Endothelial cell of umbilical vein (primary cell): ENCODE results near the gene TOMM40L. TPM values are rescaled to one million over a fixed set of nuclear protein-coding genes. Genes with fewer than 3 reads are reported as not detected.

ENCODE experiments used
- BruUV-seq: library from RNA; stranded (reverse); fragments of 400-500 nt; replicated peaks from 2 replicates; lab custom pipeline; 2021; lab: Mats Ljungman, UMichigan
- CTCF ChIA-PET: fragments of 300-600, 350-600 bp; sonication (Branson Sonifier 250); formaldehyde crosslinking; loops from one replicate; lab custom pipeline; 2021; ENCODE audit warnings: antibody characterized with exemption, inconsistent platforms; lab: Charles Lee
- POLR2A ChIA-PET: fragments of 300-600, 350-600 bp; sonication (Branson Sonifier 250); formaldehyde crosslinking; loops from one replicate; lab custom pipeline; 2021; ENCODE audit warnings: antibody characterized with exemption, inconsistent platforms; lab: Charles Lee
- DNase-seq: peaks from one replicate; pipeline ENCODE4 v3.0.0-alpha.2; 2011; ENCODE audit warnings: low read depth, low spot score
- FAIRE-seq: peaks from 2 replicates; lab custom pipeline; 2011; peaks lifted over from hg19 to GRCh38; lab: Jason Lieb, UNC
- H2AFZ ChIP-seq: 2 replicates; pipeline ENCODE4 v1.6.0; 2012; ENCODE audit warnings: low read depth, low read length, control low read depth, inconsistent platforms
- H3K27ac ChIP-seq: 2 replicates; pipeline ENCODE4 v1.5.1; 2011; ENCODE audit warnings: low read depth, mild to moderate bottlenecking, control low read depth, low read length, moderate library complexity; ENCODE audit not compliant: insufficient read depth
- H3K27me3 ChIP-seq, 2 experiments: 2 replicates each; pipeline versions ENCODE4 v1.6.0 to v1.6.1; 2011; ENCODE audit warnings: low read length in 2 of 2, mixed read lengths in 1 of 2; ENCODE audit not compliant: control insufficient read depth in 2 of 2, insufficient read depth in 2 of 2
- H3K36me3 ChIP-seq, 2 experiments: 2 replicates in 1 of 2; 3 replicates in 1 of 2; pipeline ENCODE4 v1.5.1; 2011; ENCODE audit warnings: low read length in 2 of 2, mild to moderate bottlenecking in 1 of 2, moderate library complexity in 1 of 2; ENCODE audit not compliant: control insufficient read depth in 2 of 2, insufficient read depth in 2 of 2; ENCODE audit errors: extremely low read depth in 1 of 2
- H3K4me1 ChIP-seq: 3 replicates; pipeline ENCODE4 v1.5.1; 2011; ENCODE audit warnings: mild to moderate bottlenecking, low read length; ENCODE audit not compliant: control insufficient read depth, insufficient read depth; ENCODE audit errors: extremely low read depth
- H3K4me2 ChIP-seq: 2 replicates; pipeline ENCODE4 v1.6.1; 2011; ENCODE audit warnings: low read length, control low read depth, mixed read lengths; ENCODE audit not compliant: insufficient read depth
- H3K4me3 ChIP-seq, 3 experiments: fragments of 200-600 bp in 1 of 3; sonication (generic), shearing (Covaris generic) in 1 of 3; replicated peaks in 1 of 3; 2 replicates each; pipeline ENCODE4 v1.5.1; 2011 to 2016; ENCODE audit warnings: control low read depth in 3 of 3, low read length in 3 of 3, mild to moderate bottlenecking in 2 of 3, inconsistent platforms in 1 of 3, low read depth in 1 of 3, moderate library complexity in 1 of 3; ENCODE audit not compliant: insufficient read depth in 1 of 3
- H3K79me2 ChIP-seq: 2 replicates; pipeline ENCODE4 v1.6.0; 2012; ENCODE audit warnings: low read length, inconsistent platforms; ENCODE audit not compliant: control insufficient read depth, insufficient read depth
- H3K9ac ChIP-seq: replicated peaks from 2 replicates; pipeline ENCODE3; 2011; ENCODE audit warnings: low read length, control low read depth; ENCODE audit not compliant: insufficient read depth; ENCODE audit errors: extremely low read depth
- H3K9me1 ChIP-seq: replicated peaks from 3 replicates; pipeline ENCODE4 v1.6.0; 2011; ENCODE audit warnings: mild to moderate bottlenecking, low read length; ENCODE audit not compliant: control insufficient read depth, insufficient read depth; ENCODE audit errors: extremely low read depth
- H3K9me3 ChIP-seq: replicated peaks from 2 replicates; pipeline ENCODE4 v1.5.1; 2012; ENCODE audit warnings: low read length, inconsistent platforms; ENCODE audit not compliant: control insufficient read depth, insufficient read depth
- H4K20me1 ChIP-seq: replicated peaks from 2 replicates; pipeline ENCODE3; 2011; ENCODE audit warnings: mild to moderate bottlenecking, low read length; ENCODE audit not compliant: control insufficient read depth, insufficient read depth; ENCODE audit errors: extremely low read depth
- CTCF ChIP-seq, 2 donors: IDR thresholded peaks; 1 replicate in 1 of 2; 2 replicates in 1 of 2; pipeline ENCODE4 v1.5.1; 2011; ENCODE audit warnings: low read length in 2 of 2, mild to moderate bottlenecking in 2 of 2, moderate library complexity in 2 of 2, control low read depth in 1 of 2, inconsistent platforms in 1 of 2, low read depth in 1 of 2; ENCODE audit not compliant: insufficient read depth in 1 of 2; ENCODE audit errors: extremely low read depth in 1 of 2
- EZH2 ChIP-seq: IDR thresholded peaks from 2 replicates; pipeline ENCODE4 v1.6.1; 2012; ENCODE audit warnings: borderline replicate concordance, low read depth, mild to moderate bottlenecking, moderate library complexity, low read length, inconsistent platforms; ENCODE audit not compliant: severe bottlenecking
- FOS ChIP-seq: IDR thresholded peaks from 2 replicates; pipeline ENCODE4 v1.6.1; 2011; ENCODE audit warnings: mild to moderate bottlenecking, low read length, moderate library complexity, borderline replicate concordance; ENCODE audit not compliant: insufficient read depth
- GATA2 ChIP-seq: IDR thresholded peaks from 2 replicates; pipeline ENCODE4 v1.7.0; 2011; ENCODE audit warnings: low read depth, mild to moderate bottlenecking, moderate library complexity, mixed read lengths, low read length; ENCODE audit not compliant: insufficient read length, insufficient read depth
- JUN ChIP-seq: IDR thresholded peaks from 2 replicates; pipeline ENCODE4 v1.6.1; 2011; ENCODE audit warnings: borderline replicate concordance, low read depth; ENCODE audit not compliant: insufficient read length, insufficient read depth
- MAX ChIP-seq: IDR thresholded peaks from 2 replicates; pipeline ENCODE4 v1.6.1; 2011; ENCODE audit not compliant: insufficient read depth, insufficient read length
- MYC ChIP-seq: IDR thresholded peaks from one replicate; pipeline ENCODE4 v1.6.1; 2011; ENCODE audit warnings: mild to moderate bottlenecking, low read depth, low read length
- POLR2A ChIP-seq: IDR thresholded peaks from 2 replicates; pipeline ENCODE4 v1.6.1; 2012; ENCODE audit warnings: low read depth, mild to moderate bottlenecking, control low read depth, low read length
- POLR2AphosphoS5 ChIP-seq: IDR thresholded peaks from 2 replicates; pipeline ENCODE4 v1.6.1; 2012; ENCODE audit warnings: low read depth, mild to moderate bottlenecking, control low read depth, low read length, moderate library complexity; ENCODE audit not compliant: insufficient read depth
- dilution Hi-C: fragments of 300-500 bp; cut with MboI; formaldehyde crosslinking; loops from one replicate; pipeline ENCODE4 v1.15.0; 2019; ENCODE audit warnings: low sequenced_read_pairs; ENCODE audit not compliant: extremely low pct_ligation_motif_present
- intact Hi-C: fragments of 100-400 bp; cut with micrococcal nuclease; formaldehyde crosslinking; loops from one replicate; pipeline ENCODE4 v1.10.0; 2022
- polyA plus RNA-seq, 4 experiments: library from polyadenylated mRNA; depleted of rRNA in 3 of 4; stranded (reverse) in 3 of 4; unstranded in 1 of 4; fragments of >200 nt; gene quantifications; 2 replicates each; pipeline versions ENCODE4 v1.2.1 to v1.2.3, GENCODE V29; 2011 to 2012; ENCODE audit warnings: missing spikeins in 1 of 4
- total RNA-seq: library from RNA; stranded (reverse); gene quantifications from 2 replicates; pipeline ENCODE4 v1.2.3, GENCODE V29; 2021

Gene TOMM40L
- total and polyA plus RNA-seq, 2 donors (not counting 3 experiments of a cell fraction or from before 2014, with no cell fraction given): 18.6 to 18.7 TPM

- Histone ChIP-seq H3K9ac (no peak overlapping the region), H3K27ac (no peak overlapping the region), H3K9me3 (no peaks in the 10 kb centered on the region), H4K20me1 (no peaks in the 10 kb centered on the region), H3K27me3 (no peaks in the 10 kb centered on the region), H3K4me2 (no peak overlapping the region), H3K4me3 (no peak overlapping the region), H3K4me1 (peaks cover 18% of the 10 kb centered on the region), H3K79me2 (peaks cover 8% of the 10 kb centered on the region), H2AFZ (no peak overlapping the region), H3K36me3 (no peaks in the 10 kb centered on the region), H3K9me1 (no peaks in the 10 kb centered on the region)
- intact Hi-C loops: no loop called here
- ChIA-PET CTCF (interaction anchor here (1.6 to 2.7 kb wide), 3 partner anchors 14 to 203 kb away, joined by 3 to 10 read pairs (median 6); partner anchors contain the start of gene PPOX), POLR2A (interaction anchor here (0.7 kb wide), 1 partner anchor 13 kb away, joined by 5 read pairs; the partner anchor contains the start of gene PPOX)
- FAIRE-seq (no peak), DNase-seq (no peak)
- dilution Hi-C loops: no loop called here
- TF ChIP-seq MAX: no peak
- TF ChIP-seq CTCF (IDR thresholded peaks at IDR 0.05; ENCODE audit: extremely low read depth in 1 of 2, insufficient read depth in 1 of 2, low read depth in 1 of 2, low read length in 2 of 2): no peak
- no peak for TF ChIP-seq POLR2A
- TF ChIP-seq FOS: no peak
- TF ChIP-seq GATA2: no peak
- TF ChIP-seq POLR2AphosphoS5: no peak
- TF ChIP-seq JUN: no peak
- no peak for TF ChIP-seq EZH2
- TF ChIP-seq MYC: no peak
- BruUV-seq: no TSS peak
These were observed 46.2 kb upstream of the TOMM40L start for GRCh38 chr1:161179698-161180097.
